AG20443 (cell line): ENCODE measurements around the gene DLG2.

Experiments used
- DNase-seq: peaks from one replicate; pipeline ENCODE4 v3.0.0; 2012; ENCODE audit warnings: low spot score, mixed read lengths

Gene DLG2

DNA sequence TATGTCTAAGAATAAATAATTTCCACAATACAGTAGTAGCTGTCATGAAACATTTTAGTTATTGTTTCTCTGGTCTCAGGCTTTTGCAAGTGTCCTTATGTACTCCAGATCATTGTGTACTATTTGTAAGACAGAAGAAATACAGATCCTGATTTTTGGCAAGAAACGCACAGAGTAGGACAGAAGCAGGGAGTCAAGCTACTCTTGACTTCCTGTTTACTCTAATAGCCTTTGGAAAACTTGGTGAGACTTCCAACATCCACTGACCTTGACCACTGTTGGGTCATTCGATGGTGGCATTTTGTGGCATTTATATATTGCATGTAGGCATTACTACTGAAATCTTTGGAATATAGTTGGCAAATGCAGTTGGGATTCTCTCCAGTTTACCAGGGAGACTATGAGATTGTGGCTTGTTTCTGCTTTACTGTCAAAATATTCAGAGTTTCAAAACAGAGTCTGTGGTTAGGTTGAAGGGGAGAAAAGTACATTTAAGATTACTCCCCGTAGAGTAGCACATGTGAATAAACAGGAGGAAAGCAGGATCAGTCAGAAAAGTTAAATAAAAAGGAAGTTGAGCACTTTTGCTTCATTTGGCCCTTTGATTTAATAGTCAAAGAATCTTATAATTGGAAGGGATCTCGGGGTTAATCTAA is 1614.8 kb downstream of the DLG2 start:
- DNase-seq: no peak

GRCh38 chr11:84003181-84003580 is 1624.0 kb downstream of the DLG2 start:
- DNase-seq: no peak

DNA sequence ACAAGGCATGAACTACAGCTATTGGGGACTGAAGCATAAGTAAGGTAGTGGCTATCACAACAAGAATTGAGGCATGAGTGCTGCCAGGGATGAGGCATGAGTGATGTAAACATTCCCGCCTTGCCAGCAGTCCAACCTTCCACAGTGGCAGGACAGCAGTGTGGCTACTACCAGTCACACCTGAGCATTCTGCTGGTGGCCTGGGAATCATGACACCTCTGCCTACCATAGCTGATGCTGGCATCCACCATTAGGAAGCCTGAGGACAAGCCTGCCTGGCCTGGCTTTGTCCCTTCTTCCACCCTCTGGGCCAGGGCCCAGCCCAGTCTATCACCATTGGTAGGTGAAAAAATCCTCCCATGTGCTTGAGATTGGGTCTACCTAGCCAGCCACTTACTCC is 1628.2 kb downstream of the DLG2 start:
- DNase-seq: no peak

GRCh38 chr11:83990160-83990733 is 1636.9 kb downstream of the DLG2 start:
- DNase-seq: no peak

DNA sequence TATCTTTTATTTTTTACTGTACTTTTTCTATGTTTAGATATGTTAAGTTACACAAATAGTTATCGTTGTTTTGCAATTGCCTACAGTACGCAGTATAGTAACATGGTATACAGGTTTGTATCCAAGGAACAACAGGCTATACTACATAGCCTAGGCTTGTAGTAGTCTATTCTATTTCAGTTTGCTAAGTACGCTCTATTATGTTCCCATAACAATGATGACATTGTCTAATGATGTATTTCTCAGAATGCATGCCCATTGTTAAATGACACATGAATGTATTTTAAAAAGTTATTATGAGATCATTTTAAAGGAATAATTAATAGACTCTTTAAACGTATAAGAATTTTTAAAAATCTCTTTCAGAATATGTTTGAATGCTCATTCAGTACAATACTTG is 1644.3 kb downstream of the DLG2 start:
- no peak for DNase-seq

DNA sequence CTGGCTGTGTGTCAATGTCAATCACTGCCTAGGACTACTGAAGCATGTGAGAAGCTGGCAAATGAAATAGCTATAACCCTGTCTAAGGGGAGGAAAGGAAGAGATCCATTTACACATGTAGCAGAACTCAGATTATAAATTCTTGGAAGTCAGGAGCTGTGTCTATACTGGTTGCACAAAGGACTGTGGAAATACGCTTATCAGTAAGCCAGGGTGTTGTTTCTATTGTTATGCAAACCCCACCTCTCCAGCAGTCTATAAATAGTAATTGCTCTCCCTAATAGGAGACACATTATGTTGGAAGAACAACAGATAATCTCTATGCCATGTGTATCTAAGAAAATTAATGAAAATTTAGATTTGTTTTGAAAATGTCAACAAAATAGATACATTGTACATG is 1647.6 kb downstream of the DLG2 start:
- DNase-seq: no peak

- no peak for DNase-seq
Observed at GRCh38 chr11:83978942-83979341, 1648.2 kb downstream of the DLG2 start.

- DNase-seq: no peak
Observed at GRCh38 chr11:83976086-83976485, 1651.1 kb downstream of the DLG2 start.

GRCh38 chr11:83972536-83972935 is 1654.6 kb downstream of the DLG2 start:
- DNase-seq: no peak

DNA sequence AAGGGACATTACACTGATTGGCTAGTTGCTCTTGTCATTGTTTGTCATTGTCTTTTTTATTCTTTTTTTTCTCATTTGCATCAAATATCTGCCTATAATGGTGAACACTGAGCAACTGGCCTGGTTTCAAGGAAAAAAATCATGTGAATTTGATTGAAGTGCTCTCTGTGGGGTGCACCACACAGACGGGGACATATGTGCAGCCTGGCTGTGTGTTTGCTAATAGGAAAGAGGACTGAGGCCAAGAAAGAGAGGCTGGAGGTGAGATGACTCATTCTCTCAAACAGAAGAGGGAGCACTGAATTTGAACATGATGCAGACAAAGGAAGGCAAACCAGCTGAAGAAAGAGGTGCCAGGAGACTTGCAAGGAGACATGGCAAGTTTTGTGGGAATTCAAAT is 1656.1 kb downstream of the DLG2 start:
- DNase-seq: no peak

DNA sequence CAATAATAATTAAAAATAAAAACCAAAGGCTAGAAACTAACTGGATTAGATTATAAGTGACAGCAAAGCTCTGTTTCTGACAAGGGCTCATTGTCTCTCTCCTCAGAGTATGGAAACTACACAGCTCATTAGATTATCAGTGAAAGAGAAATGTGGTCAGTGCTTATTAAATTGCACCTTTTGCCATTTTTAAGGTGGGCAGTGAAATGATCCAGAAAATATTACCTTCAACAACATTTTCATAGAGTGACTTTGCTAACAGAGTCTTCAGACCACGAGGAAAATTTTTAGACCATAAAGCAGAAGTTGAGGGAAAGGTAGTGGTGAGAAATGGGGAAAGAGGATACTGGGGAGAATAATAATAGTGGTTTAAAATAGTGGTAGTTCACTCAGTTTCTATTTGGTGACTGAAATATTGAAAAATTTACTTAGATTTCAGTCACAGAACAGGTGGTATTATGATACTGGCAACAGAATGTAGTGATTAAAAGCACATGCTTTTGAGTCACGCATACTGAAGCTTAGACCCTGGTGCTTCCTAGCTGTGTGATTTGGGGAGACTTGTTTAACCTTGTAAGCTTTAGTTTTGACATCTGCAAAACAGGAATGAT is 1657.0 kb downstream of the DLG2 start:
- no peak for DNase-seq

DNA sequence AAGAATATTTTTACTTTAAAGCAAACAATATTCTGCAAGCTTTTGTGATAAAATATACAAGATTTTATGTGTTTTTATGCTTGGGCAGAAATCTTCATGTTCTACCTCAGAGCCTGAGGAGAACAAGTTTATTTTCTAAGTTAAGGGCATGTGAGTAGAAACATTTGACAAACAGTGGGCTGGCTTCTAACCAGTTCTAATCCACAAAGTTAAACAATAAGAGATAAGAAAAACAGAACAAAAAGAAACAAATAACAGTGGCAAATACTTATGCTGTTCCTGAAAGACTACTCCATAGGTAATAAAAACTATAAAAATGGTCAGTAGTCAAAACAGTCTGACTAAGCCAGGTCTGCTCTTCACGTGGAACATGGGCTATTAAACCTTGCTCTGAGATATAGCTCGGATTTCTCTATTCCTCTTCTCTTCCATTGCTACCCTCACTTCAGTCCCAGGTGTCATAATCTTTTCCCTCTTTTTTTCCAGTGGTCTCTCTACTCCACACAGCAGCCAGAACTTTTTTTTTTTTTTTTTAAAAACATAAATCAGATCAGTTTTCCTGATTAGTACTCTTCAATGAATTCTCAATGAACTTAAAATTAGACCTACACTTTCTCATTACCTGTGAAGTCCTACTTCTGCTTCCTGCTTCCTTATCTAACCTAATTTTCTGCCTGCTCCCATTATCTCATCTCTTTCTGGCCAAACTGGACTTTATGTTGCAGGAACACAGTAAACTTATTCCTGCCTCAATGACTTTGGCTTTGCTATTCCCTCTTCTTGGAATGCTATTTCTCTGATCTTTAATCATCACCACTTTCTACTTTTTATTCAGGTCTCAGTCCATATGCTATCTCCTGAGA is 1669.9 kb downstream of the DLG2 start:
- DNase-seq: no peak

DNA sequence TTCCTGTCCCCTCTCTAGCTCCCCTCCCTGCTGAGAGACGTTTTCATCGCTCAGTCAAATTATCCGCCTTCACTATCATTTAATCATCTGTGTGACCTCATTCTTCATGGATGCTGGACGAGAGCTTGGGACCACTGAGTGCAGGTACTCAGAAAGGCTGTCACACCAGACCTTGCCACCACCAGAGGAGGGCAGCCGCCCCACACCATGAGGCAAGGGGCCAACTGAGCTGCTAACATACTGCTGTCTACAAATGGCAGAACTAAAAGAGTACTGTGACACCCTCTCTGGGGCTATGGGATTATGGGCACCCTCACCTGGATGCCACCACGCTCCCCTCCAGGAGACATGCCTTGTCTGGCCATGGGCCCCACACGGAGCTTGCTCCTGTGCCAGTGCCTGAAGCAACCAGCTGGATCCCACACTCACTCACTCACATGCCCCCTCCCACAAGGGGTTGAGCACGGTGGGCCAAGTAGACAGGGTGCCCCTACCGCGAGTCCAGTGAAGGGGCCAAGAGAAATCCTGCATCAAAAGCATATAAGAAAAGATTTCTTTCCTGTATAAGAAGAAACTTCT is 1670.9 kb downstream of the DLG2 start:
- no peak for DNase-seq

- DNase-seq: no peak
Observed at GRCh38 chr11:83954780-83955179, 1672.4 kb downstream of the DLG2 start.

DNA sequence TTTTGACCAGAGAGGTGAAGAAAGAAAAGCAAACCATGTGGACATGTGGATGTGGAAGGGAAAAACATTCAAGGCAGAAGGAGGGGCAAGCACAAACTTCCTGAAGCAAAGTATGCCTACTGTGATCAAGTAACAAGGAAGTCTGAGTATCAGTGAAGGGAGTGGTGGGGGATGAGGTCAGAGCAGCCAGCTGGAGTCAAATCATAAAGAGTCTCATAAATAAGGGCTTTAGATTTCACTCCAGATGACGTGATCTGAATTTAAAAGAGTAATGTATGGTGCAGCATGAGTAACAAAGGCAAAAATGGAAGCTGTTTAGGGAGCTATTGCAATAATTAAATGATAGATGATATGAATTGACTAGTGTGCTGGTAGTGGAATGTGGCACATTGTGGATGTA is 1675.6 kb downstream of the DLG2 start:
- DNase-seq: no peak

DNA sequence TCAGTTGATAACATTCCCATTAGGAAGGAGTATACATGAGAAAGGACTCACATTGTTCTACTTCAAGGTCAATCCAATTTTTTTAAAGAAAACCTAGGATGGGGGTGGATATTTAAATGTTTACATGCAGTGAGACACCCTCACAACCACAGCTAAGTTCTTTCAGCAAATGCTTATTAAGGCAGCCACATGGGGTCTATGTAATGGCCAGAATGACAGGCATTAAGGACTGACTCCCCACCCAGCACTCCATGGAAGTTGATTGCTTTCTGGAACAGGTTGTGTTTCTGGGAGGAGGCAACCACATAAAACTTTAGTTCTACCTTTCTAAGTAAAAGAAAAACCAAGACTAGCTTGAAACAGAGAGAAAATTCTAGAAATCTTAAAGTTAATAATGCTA is 1678.9 kb downstream of the DLG2 start:
- no peak for DNase-seq

- no peak for DNase-seq
Observed at GRCh38 chr11:83945976-83946375, 1681.2 kb downstream of the DLG2 start.

GRCh38 chr11:83941050-83941449 is 1686.1 kb downstream of the DLG2 start:
- no peak for DNase-seq

DNA sequence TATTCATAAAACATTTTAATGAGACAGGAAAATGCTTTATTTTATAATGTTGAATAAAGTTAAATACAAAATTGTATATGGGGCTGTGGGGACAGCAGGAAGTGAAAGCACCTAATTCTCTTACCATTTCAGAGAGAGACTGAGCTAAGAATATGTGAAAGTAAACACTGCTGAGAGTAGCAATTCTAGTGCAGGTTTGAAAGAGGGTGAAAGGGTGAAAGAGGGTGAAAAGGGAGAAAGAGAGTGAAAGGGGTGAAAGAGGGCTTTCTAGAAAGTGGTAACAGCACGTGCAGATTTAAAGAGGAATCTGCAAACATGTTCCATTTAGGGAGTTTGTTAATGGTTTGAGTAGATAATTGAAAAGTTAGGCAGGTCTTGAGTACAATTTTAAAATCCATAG is 1689.0 kb downstream of the DLG2 start:
- no peak for DNase-seq

- no peak for DNase-seq
Observed at GRCh38 chr11:83933008-83933407, 1694.1 kb downstream of the DLG2 start.

GRCh38 chr11:83927422-83927821 is 1699.7 kb downstream of the DLG2 start:
- no peak for DNase-seq

GRCh38 chr11:83924795-83925542 is 1702.2 kb downstream of the DLG2 start:
- DNase-seq: no peak
